HG02610 (cell line): ENCODE measurements around the gene FOXM1.

Experiments
- ATAC-seq: cut with Tn5 transposase; IDR thresholded peaks from one replicate; pipeline ENCODE4 v1.9.1; 2021; ENCODE audit warnings: mild to moderate bottlenecking, moderate library complexity; ENCODE audit not compliant: unreplicated experiment

Gene FOXM1

GRCh38 chr12:2812290-2813213, 64.4 kb downstream of the FOXM1 start, which contains the start of gene ITFG2:
ITFG2 (plus strand) TSS chr12:2812668; CDS start chr12:2812761, 93 bp downstream.
- ATAC-seq, result peak; percentile 96

GRCh38 chr12:2811801-2812200, 65.2 kb downstream of the FOXM1 start:
- no peak for ATAC-seq
